HG03558 (cell line): ENCODE data around the gene MFGE8.
A peak's percentile ranks its signal among the peaks of the same experiment; 100 is the strongest.
"Not testable (repeated sequence)": the region's sequence is repeated elsewhere in the genome, so short reads cannot be mapped to it uniquely, and the experiment has no call there.

Experiments used
- ATAC-seq: cut with Tn5 transposase; IDR thresholded peaks from one replicate; pipeline ENCODE4 v1.9.1; 2021; ENCODE audit warnings: moderate number of reproducible peaks; ENCODE audit not compliant: unreplicated experiment; ENCODE audit errors: extremely low read depth

MFGE8 gene, protein sequence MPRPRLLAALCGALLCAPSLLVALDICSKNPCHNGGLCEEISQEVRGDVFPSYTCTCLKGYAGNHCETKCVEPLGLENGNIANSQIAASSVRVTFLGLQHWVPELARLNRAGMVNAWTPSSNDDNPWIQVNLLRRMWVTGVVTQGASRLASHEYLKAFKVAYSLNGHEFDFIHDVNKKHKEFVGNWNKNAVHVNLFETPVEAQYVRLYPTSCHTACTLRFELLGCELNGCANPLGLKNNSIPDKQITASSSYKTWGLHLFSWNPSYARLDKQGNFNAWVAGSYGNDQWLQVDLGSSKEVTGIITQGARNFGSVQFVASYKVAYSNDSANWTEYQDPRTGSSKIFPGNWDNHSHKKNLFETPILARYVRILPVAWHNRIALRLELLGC

GRCh38 chr15:88913017-88913849, at the start of gene MFGE8:
Gene MFGE8 (minus strand): TSS chr15:88913379. CDS start chr15:88913319, 60 bp downstream.
- ATAC-seq, result peak; percentile 79

GRCh38 chr15:88959445-88959844, 46.3 kb upstream of the MFGE8 start:
- ATAC-seq, result no peak

DNA sequence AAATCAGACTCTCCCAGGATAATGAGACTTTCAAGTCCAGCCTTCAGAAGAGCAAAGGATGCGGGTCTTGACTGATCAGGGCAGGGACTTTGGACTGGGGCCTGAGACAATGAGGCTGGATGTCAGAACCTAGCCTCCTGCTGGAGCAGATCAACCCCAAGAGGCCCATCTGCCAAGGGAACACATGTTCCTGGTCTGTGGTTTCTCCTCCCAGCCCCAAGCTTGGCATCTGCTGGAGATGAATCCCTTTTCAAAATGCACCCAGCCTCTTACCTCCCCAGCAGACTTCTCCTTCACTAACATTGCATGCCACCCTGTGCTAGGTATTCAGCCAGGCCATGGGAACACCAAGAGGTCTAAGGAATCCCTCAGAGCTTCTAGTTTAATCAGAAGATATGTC, 43.7 kb upstream of the MFGE8 start:
- ATAC-seq, result no peak

GRCh38 chr15:88956263-88956662, 43.1 kb upstream of the MFGE8 start:
- ATAC-seq, result no peak

DNA sequence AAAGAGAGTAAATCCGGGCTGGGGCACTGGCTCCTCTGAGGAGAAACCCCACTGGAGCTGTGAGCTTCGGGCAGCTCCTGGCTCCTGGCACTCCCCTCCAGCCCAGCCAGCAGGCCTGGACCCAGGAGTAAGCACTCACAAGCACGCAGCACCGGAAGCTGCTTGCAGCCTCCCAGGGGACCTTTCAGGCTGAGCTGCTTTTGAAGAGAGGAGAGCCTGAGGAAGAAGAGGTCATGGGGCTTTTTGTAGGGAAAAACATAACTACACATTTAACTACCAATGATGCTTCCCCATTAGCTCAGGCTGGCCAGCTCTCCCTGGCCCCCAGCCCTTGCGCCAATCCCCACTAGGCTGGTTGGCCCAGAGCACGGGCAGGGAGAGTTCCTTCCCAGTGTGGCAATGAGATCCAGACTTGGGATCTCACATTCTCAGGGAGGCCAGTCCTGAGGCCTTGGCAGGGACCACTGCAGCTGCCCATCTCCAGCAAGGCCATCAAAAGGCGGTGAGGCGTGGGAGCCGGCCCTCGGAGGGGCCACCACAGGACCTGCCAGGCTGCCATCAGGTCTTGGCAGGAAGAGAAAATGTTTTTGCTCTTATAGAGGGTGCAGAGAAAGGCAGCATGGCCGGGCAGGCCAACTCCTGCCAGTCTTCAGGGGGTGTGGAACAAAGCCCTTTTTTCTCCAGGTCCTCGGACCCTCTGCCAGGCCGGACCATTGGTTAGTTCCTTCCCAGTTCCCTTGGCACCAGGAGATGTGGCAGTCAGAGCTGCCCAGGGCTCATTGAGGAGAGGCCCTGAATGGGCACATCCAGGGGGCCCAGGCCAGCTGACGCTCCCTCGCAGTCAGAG, 41.5 kb upstream of the MFGE8 start:
- no peak for ATAC-seq

DNA sequence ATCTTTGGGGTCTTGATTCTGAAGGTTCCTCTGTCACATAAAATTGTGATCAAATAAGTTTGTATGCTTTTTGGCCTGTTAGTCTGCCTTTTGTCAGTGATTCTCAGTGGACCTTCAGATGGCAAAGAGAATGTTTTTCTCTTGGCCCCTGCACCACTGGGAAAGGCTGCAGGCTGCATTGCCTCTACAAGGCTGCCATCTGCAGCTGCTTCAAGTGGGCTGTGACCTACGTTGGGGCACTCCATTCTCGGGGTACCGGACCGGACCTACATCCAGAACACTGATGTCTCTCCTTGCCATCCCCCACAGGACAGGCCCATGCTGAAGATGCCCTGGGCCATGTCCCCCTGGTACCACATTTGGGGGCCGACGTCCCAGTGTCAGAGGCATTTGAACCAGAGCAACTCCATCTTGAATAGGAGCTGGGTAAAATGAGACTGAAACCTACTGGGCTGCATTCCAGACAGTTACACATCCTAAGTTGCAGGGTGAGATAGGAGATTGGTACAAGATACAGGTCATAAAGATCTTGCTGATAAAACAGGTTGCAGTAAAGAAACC, 37.5 kb upstream of the MFGE8 start:
- no peak for ATAC-seq

DNA sequence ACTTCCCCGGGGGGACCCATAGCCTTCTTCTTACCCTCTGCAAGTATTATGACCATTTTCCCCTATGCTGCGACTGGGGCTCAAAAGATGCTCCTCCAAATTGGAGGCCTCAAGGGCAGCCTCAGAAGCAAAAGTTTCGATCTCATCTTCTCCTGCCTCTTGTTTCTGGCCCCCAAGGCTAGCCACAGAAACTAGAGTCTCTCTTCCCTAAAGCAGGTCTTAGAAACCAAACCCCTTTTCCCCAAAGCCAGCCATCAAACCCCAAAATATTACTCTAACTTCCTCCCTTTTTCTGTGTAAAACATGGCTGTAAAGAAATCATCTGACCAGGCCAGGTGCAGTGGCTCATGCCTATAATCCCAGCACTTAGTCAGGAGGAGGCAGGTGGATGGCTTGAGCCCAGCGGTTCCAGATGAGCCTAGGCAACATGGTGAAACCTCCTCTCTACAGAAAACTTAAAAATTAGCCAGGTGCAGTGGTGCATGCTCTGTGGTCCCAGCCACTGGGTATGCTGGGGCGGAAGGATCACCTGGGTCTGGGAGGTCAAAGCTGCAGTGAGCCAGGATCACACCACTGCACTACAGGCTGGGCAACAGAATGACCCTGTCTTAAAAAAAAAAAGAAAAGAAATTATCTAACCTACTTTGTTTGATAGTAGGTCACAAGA, 36.7 kb upstream of the MFGE8 start:
- no peak for ATAC-seq

DNA sequence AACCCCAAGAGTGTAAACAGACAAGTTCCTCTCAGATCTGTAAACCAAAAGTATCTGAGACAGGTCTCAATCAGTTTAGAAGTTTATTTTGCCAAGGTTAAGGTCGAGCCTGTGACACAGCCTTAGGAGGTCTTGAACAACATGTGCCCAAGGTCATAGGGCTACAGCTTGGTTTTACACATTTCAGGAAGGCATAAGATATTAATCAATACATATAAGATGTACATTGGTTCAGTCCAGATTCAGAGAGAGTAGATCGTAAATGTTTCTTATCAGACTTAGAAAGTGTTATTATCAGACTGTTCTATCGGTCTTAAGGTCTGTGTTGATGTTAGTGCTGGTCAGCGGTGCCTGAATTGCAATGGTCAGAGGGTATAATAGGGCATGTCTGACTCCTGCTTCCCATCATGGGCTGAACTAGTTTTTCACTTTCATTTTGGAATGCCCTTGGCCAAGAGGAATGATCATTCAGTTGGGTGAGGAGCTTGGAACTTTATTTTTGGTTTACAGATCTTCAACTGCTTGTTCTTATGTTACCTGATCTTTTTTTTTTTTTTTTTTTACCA, 27.0 kb upstream of the MFGE8 start:
- ATAC-seq, result no peak

DNA sequence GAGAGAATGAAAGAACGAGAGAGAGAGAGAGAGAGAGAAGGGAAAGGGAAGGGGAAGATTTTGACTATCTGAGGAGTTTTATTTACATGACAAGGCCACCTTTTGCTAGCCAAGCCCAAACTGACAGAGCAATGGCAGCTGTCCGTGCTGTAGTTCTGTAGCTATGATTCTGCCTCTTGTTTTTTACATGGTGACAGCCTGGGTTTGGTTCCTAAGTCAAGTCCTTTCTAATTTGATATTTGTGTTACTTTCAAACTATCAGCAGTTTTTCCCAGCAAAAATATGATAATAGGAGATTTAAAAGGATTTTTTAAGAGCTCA, 26.3 kb upstream of the MFGE8 start:
- ATAC-seq, result no peak

GRCh38 chr15:88938802-88939485, 25.8 kb upstream of the MFGE8 start:
- no peak for ATAC-seq

GRCh38 chr15:88934449-88934848, 21.3 kb upstream of the MFGE8 start:
- ATAC-seq, result not testable (repeated sequence)

DNA sequence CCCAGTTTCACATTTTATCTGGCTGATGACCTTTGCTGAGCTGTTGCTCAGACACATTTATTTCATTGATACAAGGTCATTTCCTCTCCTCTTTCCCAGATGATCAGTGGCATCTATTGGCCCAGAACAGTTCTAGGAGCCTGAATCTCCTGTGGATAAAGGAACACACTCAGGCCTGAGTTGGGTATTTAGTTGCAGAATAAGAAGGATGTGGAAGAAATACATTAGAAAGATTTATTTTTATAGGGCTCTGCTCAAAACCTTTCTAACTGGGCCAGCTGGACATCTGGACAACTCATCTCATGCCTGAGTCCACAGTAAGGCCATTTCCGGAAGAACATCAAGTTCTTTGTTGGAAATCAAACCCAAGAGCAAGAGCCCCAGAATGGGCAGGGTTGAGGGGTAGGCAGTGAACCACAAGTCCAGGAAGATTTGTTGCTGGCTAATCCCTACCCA, 19.7 kb upstream of the MFGE8 start:
- no peak for ATAC-seq

- ATAC-seq, result no peak
Observed at GRCh38 chr15:88932271-88932874, 19.2 kb upstream of the MFGE8 start.

GRCh38 chr15:88930579-88930978, 17.4 kb upstream of the MFGE8 start:
- no peak for ATAC-seq

DNA sequence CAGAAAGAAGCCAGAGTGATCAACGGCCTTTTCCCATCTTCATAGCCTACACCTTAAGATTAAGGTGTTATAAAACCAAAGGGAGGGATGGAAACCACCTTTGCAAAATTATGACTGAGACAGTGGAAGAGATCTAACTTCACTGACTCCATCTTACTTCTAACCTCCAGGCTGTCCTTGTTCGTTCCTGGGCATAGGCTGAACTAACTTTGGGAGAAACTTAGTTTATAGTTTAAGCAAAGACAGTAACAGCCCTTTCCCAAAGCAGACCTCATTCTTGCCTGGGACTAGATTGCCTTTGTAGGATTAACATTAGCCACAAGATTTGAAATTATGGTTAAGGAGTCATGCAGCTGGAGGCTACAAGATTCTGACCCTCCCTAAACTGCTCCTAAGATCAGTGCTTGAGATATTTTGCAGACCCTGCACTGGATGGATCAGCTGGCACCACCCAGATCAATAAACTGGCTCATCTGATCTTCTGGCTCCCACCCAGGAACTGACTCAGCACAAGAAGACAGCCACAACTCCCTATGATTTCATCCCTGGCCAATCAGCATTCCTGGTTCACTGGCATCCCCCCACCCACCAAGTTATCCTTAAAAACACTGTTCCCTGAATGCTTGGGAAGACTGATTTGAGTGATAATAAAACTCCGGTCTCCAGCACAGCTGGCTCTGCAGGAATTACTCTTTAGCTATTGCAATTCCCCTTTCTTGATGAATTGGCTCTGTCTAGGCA, 16.3 kb upstream of the MFGE8 start:
- ATAC-seq, result not testable (repeated sequence)

DNA sequence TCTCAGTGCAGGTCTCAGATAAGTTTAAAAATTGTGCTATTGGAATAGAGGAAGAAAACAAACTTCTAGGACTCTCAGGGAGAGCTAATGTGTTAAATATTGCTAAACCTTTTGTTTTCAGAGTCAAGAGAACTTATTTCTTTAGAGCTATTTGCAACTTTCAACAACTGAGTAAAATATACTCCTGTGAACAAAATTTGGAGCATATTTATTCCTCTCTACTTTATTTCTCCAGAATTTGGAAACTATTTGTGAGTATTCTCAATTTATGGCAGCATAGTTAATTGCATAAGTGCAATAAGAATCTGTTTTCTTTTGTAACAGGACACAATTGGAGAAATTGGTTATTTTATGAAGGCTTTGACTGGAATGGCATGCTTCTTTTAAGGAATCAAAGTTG, 15.0 kb upstream of the MFGE8 start:
- ATAC-seq, result not testable (repeated sequence)

GRCh38 chr15:88925648-88926047, 12.5 kb upstream of the MFGE8 start:
- not testable (repeated sequence) for ATAC-seq
